Cardiac muscle cell (in vitro differentiated cells and primary cell): Measurements from ENCODE around the gene XAGE3. TPM values are rescaled to one million over a fixed set of nuclear protein-coding genes. Genes with fewer than 3 reads are reported as not detected.
"Not testable (repeated sequence)": the region's sequence is repeated elsewhere in the genome, so short reads cannot be mapped to it uniquely, and the experiment has no call there.

Experiments used
- DNase-seq, 2 donors: peaks; one replicate each; pipeline versions ENCODE4 v3.0.0 to v3.0.0-alpha.2; 2010 to 2017; ENCODE audit warnings: low read depth in 1 of 2, low spot score in 1 of 2
- H3K27ac ChIP-seq: fragments of 200-600 bp; sonication (generic); 2 replicates; pipeline ENCODE4 v1.5.1; 2016
- H3K27me3 ChIP-seq: fragments of 200-600 bp; sonication (generic); 2 replicates; pipeline ENCODE4 v1.6.0; 2016; ENCODE audit warnings: control low read depth
- H3K36me3 ChIP-seq: fragments of 200-600 bp; sonication (generic); 2 replicates; pipeline ENCODE4 v1.5.1; 2016; ENCODE audit warnings: control low read depth
- H3K4me1 ChIP-seq: fragments of 200-600 bp; sonication (generic); 2 replicates; pipeline ENCODE4 v1.8.1; 2017; ENCODE audit warnings: low read depth, mild to moderate bottlenecking, mixed run types
- H3K4me3 ChIP-seq: fragments of 200-600 bp; sonication (generic); 2 replicates; pipeline ENCODE4 v1.5.1; 2016; ENCODE audit warnings: mild to moderate bottlenecking
- H3K9me3 ChIP-seq: fragments of 200-600 bp; sonication (generic); 2 replicates; pipeline ENCODE4 v1.5.1; 2017; ENCODE audit warnings: low read depth, mild to moderate bottlenecking, control low read depth
- polyA plus RNA-seq: library from polyadenylated mRNA; unstranded; fragments of >200 nt; fragmentation: Nextera tagmentation; extraction: Ambion mirVana; gene quantifications from 2 replicates; pipeline ENCODE4 v1.2.1, GENCODE V29; 2016
- total RNA-seq: library from RNA; depleted of rRNA; stranded (reverse); fragments of >200 nt; gene quantifications from 2 replicates; pipeline ENCODE4 v1.2.3, GENCODE V29; 2016
- TF ChIP-seq, protein P1 (sequence below): IDR thresholded peaks from 2 replicates; pipeline ENCODE4 v1.5.1; 2012; ENCODE audit warnings: low read depth, mild to moderate bottlenecking, low read length

XAGE3 gene
- not detected in 2 replicates for total RNA-seq
- not detected in 2 replicates for polyA plus RNA-seq

- Histone ChIP-seq H3K9me3 (no peaks in the 10 kb centered on the region), H3K27ac (no peak within 1 kb of the TSS), H3K36me3 (no peaks in the 10 kb centered on the region), H3K4me3 (no peak within 1 kb of the TSS), H3K4me1 (no peaks in the 10 kb centered on the region), H3K27me3 (no peaks in the 10 kb centered on the region)
- TF ChIP-seq, protein P1, sequence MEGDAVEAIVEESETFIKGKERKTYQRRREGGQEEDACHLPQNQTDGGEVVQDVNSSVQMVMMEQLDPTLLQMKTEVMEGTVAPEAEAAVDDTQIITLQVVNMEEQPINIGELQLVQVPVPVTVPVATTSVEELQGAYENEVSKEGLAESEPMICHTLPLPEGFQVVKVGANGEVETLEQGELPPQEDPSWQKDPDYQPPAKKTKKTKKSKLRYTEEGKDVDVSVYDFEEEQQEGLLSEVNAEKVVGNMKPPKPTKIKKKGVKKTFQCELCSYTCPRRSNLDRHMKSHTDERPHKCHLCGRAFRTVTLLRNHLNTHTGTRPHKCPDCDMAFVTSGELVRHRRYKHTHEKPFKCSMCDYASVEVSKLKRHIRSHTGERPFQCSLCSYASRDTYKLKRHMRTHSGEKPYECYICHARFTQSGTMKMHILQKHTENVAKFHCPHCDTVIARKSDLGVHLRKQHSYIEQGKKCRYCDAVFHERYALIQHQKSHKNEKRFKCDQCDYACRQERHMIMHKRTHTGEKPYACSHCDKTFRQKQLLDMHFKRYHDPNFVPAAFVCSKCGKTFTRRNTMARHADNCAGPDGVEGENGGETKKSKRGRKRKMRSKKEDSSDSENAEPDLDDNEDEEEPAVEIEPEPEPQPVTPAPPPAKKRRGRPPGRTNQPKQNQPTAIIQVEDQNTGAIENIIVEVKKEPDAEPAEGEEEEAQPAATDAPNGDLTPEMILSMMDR = no peak
- no peak for DNase-seq
Observed at GRCh38 chrX:52867610-52868348, at the start of gene XAGE3. XAGE3 (minus strand) TSS chrX:52868083; CDS start chrX:52867133, 950 bp downstream.

DNA sequence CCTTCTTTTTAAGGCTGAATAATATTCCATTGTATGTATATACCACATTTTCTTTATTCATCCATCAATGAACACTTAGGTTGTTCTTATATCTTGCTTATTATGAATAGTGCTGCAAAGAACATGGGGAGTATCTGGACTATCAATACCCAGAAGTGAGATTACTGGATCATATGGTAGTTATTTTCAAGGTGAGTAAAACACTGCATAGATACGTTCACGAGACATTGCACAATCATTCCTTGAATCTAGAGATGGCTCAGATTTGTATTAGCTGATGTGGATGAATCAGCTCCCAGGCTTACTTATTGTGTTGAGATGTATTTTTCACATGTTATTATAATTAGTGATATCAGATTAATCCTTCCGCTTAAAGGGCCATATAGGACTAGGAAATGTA is 46.8 kb upstream of the XAGE3 start:
- H3K36me3 ChIP-seq, H3K27ac ChIP-seq, H3K9me3 ChIP-seq, H3K27me3 ChIP-seq, H3K4me1 ChIP-seq, DNase-seq, H3K4me3 ChIP-seq: not testable (repeated sequence)

- not testable (repeated sequence) for H3K9me3 ChIP-seq, DNase-seq, H3K4me3 ChIP-seq, H3K27ac ChIP-seq, H3K27me3 ChIP-seq, H3K36me3 ChIP-seq, H3K4me1 ChIP-seq
Observed at GRCh38 chrX:52913681-52914080, 45.8 kb upstream of the XAGE3 start.

DNA sequence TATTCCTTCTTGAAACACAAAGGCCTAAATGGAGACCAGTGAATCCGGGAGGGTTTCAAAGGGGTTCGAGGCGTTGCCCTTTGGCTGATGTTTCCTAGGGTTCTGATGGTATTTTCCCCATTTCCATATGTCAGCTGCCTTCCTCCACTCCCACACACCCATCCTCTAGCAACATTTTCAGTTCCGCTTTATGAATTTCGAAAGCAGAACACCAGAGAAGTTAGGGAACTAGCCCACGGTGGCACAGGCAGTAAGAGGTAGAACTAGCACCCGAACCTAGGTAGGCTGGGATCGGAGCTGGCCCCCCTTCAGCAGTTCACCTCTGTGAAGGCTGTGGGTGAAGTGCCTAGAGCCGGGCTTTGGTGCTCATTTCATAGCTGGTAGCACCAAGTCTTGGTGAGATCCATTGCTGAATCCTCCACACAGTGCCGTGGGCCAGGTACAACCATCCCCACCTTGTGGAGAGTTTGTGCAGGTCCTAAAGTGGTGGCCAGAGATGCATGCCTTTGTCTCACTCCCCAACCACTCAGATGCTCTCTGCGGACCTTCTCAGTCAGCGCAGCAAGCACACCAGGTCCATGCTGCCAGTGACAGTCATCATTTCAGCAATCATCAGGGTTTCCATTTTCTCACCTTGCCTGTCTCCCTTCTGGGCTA is 41.6 kb upstream of the XAGE3 start:
- not testable (repeated sequence) for DNase-seq, H3K27me3 ChIP-seq, H3K9me3 ChIP-seq, H3K4me3 ChIP-seq, H3K27ac ChIP-seq, H3K4me1 ChIP-seq, H3K36me3 ChIP-seq

- H3K27ac ChIP-seq, H3K27me3 ChIP-seq, H3K9me3 ChIP-seq, H3K4me1 ChIP-seq, DNase-seq, H3K36me3 ChIP-seq, H3K4me3 ChIP-seq: not testable (repeated sequence)
Observed at GRCh38 chrX:52907900-52908299, 40.0 kb upstream of the XAGE3 start.

GRCh38 chrX:52907137-52907536 is 39.3 kb upstream of the XAGE3 start:
- H3K27ac ChIP-seq, H3K27me3 ChIP-seq, H3K4me1 ChIP-seq, H3K36me3 ChIP-seq, H3K4me3 ChIP-seq, H3K9me3 ChIP-seq, DNase-seq: not testable (repeated sequence)

DNA sequence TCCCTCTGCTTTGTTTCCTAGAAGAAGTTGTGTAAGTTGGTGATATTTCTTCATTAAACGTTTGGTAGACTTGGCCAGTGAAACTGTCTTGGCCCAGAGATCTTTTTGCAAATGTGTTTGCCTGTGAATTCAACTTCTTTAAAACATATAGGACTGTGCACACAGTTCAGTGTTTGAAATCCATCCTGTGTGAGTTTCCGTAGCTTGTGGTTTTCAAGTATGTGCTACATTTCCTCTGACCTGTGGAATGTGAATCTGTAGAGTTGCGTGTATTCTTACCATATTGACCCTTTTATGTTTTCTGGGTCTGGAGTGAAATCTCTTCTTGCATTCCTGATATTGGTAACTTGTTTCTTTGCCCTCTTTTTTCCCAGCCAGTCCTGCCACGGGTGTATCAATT is 38.2 kb upstream of the XAGE3 start:
- H3K4me3 ChIP-seq, DNase-seq, H3K27ac ChIP-seq, H3K4me1 ChIP-seq, H3K36me3 ChIP-seq, H3K27me3 ChIP-seq, H3K9me3 ChIP-seq: not testable (repeated sequence)

- not testable (repeated sequence) for H3K4me1 ChIP-seq, H3K4me3 ChIP-seq, H3K36me3 ChIP-seq, DNase-seq, H3K27ac ChIP-seq, H3K27me3 ChIP-seq, H3K9me3 ChIP-seq
Observed at GRCh38 chrX:52905531-52905930, 37.6 kb upstream of the XAGE3 start.

- H3K4me3 ChIP-seq, H3K27me3 ChIP-seq, DNase-seq, H3K27ac ChIP-seq, H3K36me3 ChIP-seq, H3K9me3 ChIP-seq, H3K4me1 ChIP-seq: not testable (repeated sequence)
Observed at GRCh38 chrX:52896855-52897709, 29.2 kb upstream of the XAGE3 start, which contains the start of gene FAM156B. FAM156B (plus strand) TSS chrX:52897330; CDS start chrX:52907226, 9,896 bp downstream.

GRCh38 chrX:52896438-52896837 is 28.6 kb upstream of the XAGE3 start:
- not testable (repeated sequence) for DNase-seq, H3K9me3 ChIP-seq, H3K4me3 ChIP-seq, H3K4me1 ChIP-seq, H3K27ac ChIP-seq, H3K36me3 ChIP-seq, H3K27me3 ChIP-seq

DNA sequence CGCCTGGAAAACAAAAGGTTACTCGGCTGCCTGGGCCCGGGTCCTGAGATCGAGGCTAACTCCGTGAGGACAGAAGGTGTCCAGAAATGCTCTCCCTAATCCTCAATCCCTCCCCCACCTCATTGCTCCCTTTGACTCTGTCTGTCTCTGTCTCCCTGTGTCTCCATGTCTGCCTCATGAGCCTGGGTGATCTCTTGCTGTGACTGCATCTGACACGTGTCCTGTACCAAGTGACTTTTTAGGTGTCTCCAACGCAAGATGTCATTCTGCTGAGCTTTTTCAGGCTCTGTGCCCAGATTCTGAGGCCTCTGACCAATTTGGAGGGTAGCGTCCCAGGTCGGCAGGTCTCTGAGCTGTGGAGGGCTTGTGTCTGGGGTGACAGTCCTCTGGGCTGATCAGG is 20.2 kb upstream of the XAGE3 start:
- H3K36me3 ChIP-seq, H3K4me1 ChIP-seq, H3K27ac ChIP-seq, H3K4me3 ChIP-seq, H3K9me3 ChIP-seq, H3K27me3 ChIP-seq, DNase-seq: not testable (repeated sequence)

- H3K4me1 ChIP-seq, H3K4me3 ChIP-seq, H3K36me3 ChIP-seq, DNase-seq, H3K27ac ChIP-seq, H3K27me3 ChIP-seq, H3K9me3 ChIP-seq: not testable (repeated sequence)
Observed at GRCh38 chrX:52887459-52887858, 19.6 kb upstream of the XAGE3 start.

- H3K9me3 ChIP-seq, DNase-seq, H3K4me1 ChIP-seq, H3K27me3 ChIP-seq, H3K27ac ChIP-seq, H3K4me3 ChIP-seq, H3K36me3 ChIP-seq: not testable (repeated sequence)
Observed at GRCh38 chrX:52876386-52876785, 8.5 kb upstream of the XAGE3 start.
